Activated CD8-positive, alpha-beta memory T cell treated with anti-CD3 and anti-CD28 coated beads for 48 hours (primary cell): Measurements from ENCODE around the gene RAB40C.

ENCODE experiments used
- DNase-seq, 3 experiments: peaks; one replicate each; pipeline ENCODE4 v3.0.0-alpha.2; 2020; ENCODE audit warnings: low read depth in 2 of 3, low spot score in 2 of 3

RAB40C gene

DNA sequence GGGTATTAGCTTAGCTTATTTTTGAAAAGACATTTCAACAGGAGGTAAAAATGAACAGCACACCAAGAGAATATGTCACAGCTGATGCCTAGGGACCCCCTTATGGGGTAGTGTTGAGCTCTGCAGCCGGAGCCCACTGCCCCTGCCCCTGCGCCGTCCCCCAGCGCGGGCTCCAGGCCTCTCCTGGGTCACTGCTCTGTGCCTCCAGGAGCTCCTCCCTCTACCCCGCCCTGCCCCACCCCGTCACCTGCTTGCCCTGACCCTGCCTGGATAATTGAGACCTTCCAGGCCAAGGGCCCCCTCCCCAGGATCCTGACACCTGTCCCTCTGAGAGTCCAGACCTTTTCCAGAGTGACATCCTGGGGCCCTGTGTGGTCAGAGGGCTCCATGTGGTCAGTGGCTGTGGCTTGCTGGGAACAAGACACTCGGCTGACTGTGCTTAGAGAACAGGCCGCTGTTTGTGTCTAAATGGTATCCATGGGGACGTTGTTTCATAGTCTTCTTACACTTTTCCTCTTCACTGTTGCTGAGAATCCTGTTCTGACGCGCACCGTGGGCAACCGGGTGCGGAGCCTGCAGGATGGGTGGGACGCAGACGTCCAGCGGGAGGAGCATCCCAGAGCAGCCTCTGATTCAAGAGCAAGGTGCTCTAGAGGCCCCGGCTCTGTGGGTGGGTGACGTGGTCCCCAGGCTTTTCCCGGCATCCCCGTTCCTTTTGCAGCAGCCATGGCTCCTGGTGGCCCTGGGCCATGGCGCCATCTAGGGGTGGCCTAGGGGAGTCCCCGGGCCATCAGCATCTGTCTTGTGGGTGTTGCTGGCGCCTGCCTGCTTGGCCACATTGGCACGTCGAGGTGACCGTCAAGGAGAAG, 20.9 kb downstream of the RAB40C start:
- peak in 1 of 3 experiments; percentile 50 for DNase-seq

DNA sequence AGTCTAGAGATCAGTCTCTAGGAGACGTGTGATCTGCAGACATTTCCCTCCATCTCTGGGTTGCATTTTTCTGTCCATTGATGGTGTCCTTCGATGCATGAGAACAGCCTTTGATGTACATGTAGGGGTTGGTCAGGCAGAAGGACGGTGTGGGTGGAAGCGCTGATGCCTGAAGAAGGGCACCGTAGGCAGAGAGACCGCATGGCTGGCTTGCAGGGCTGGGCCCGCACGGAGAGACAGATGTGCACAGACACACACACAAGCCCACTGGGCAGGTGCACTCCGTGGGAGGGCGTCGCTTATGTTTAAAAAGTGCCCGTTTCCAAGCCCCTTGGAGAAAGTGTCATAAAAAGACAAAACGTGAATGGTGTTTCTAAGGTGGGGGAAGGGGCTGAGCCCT, 25.3 kb downstream of the RAB40C start:
- no peak for DNase-seq

DNA sequence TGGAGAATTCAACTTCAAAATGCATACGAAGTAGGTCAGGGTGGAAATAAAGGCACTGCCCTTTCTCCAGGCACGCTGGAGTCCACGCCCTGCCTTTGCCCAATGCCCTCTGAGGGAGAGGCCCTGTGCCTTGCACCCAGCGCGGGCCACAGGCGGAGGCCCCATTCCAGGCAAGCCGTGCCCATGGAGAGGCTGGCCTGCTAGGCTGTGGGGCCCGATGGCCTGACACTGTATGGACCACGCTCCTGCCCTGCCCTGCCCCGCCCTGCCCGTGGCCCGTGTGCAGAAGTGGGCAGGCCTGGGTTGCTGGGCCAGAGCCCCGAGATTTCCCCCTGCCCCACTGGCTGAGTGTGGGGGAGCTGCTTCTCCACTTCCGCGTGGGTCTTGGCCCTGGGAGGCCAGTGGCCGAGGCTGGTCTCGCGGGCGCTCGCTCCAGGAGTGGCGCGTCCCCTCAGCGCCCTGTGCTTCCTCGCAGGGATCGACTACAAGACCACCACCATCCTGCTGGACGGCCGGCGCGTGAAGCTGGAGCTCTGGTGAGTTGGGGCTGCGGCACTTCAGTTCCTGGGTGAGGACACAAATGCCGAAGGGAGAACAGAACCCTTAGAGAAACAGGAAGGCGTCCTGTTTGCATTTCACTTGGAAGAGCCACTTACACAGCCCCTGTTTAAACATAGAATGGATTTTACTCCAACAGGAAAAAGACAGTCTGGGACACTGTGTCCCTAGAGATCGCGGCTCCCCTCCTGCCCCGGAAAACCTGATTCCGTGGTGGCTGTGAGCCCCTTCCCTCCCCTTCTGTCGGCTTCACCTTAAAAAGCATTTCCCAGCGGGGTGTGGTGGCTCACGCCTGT, 27.1 kb downstream of the RAB40C start:
- DNase-seq = no peak

DNA sequence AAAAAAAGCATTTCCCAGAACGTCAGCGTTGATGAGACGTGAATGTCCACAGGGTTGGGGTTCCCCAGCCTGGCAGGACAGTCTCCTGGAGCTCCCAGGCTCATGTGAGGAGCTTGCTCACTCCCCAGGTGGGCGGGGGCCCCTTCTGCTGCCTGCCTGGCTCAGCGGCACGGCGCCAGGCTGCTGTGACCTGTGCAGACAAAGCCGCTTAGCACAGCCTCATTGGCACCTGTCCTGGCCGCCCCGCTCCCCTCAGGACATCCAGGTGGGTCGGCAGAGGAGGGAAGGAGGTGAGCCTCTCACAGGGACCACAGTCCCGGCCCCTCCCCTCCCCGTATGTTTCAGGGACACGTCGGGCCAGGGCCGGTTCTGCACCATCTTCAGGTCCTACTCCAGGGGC, 28.0 kb downstream of the RAB40C start:
- DNase-seq = no peak

DNA sequence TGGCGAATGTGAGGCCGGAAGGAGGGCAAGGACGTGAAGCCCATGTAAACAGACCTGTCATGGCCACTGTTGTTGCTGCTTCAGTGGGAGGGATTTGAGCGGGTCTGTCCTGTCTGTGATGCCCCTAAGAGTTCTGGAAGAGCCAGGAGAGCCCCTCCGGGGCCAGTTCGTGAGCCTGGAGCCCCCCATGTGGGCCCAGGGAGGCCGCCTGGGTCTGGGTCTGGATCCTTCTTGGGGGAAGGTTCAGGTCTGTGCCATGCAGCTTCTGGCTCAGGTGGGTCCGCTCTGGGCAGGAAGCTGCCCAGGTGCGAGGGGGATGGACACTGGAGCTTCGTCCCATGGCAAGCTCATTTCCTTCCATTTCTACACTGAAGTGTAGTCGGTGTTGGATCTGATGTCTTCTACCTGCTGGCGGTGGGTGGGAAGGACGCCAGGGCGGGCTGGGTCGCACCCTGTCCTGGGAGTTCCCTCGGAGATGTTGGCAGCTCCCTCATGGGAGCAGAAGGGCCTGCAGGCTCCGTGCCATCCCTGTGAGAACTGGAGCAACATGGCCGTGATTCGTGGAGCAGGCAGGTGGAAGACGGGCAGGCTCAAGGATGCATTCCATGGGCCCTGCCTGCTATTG, 29.7 kb downstream of the RAB40C start:
- no peak for DNase-seq

DNA sequence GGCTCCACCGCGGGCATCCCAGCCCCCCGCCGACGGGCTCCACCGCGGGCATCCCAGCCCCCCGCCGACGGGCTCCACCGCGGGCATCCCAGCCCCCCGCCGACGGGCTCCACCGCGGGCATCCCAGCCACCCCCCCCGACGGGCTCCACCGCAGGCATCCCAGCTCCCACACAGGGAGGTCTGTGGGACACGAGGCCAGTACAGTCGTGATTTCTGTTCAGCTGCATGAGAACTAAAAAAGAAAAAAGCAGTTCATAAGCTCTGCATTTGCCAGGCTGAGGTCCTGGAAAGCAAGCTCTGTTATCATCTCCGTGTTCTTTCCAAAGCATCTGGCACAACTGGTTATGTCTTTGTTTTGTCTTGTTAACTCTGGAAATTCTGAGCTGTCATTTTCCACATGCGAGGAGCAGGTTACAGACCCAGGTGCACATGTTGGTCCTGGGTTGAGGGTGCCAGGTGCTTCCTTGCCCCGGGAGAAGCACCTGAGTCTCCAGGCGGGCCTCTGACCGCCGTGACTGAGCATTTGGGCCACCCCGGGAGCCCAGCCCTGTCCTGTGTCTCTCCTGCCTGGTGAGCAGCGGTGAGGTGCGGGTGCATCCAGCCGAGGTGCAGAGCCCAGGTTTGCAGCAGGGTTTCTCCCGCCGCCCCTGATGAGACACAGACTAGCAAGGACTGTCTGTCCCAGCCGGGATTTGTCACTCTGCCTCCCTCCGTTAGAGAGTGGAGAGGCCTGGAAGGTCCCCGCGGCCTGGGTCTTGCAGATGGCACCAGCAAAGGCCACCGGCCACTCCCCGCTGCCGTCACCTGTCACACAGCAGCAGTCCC, 31.0 kb downstream of the RAB40C start:
- no peak for DNase-seq

DNA sequence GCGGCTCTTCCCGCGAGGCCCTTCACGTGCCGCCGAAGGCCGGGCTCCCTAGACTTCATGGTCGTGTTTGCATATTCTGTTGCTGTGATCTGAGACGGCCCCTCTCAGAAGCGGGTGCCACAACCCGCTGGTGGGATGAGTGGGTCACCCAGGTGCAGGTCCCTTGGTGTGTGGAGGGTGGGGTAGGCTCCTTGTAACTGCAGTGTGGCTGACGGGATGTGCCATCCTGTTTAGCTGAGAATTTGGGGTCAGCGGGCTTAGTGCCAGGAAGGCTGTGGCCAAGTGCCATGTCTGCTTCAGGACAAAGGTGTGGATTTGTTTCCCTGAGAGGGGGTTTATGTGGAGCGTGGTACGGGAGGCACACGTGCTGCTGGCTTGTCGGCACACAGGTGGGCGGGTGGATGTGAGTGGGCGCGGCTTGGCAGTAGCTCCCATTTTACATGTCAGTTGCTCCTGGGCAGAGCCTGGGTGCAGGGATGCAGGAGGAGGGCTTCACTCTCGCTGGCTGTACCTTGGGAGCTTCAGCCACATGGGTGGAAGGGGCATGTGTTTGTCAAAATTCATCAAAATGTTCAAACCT, 31.8 kb downstream of the RAB40C start:
- DNase-seq = no peak

DNA sequence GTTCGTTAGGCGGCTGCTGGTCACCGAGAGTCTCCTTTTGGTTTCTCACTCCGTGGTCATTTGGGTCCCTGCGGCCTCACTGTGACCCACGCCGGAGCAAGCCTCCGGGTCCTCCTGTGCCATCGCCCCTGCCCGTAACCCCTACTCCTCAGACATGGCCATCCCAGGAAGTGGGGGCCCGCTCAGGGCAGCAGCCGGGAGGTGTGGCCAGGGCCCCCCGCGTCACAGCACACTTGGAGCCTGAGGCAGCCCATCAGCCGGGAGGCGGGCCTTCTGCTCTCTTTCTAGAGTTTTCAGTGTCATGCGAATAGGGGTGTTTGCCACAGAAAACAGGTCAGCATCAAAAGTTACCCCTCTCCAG, 33.0 kb downstream of the RAB40C start:
- DNase-seq = no peak

DNA sequence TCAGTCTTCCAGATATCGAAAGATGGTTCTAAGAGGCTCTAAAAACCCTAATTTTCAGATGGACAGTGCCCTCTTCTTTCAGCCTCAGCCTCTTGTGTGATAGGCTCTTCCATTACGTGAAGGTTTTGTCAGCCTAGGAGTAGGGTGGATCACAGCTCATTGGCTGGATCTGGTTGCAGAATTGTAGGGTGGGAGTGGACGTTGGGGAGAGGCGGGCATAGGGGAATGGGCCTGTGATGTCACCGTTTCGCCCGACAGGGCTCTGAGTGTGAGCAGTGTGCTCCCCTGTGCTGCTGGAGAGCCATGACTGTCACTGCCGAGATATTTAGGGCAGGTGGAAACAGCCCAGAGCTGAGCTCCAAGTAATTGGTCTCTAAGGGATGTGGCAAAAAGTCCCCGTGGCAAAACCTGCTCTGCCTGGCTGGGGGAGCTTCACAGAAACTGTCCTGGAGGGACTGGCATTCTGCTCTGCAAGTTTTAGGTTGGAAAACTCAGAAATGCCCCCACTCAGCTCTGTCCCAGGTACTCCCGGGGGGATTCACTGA, 34.7 kb downstream of the RAB40C start:
- DNase-seq = no peak

DNA sequence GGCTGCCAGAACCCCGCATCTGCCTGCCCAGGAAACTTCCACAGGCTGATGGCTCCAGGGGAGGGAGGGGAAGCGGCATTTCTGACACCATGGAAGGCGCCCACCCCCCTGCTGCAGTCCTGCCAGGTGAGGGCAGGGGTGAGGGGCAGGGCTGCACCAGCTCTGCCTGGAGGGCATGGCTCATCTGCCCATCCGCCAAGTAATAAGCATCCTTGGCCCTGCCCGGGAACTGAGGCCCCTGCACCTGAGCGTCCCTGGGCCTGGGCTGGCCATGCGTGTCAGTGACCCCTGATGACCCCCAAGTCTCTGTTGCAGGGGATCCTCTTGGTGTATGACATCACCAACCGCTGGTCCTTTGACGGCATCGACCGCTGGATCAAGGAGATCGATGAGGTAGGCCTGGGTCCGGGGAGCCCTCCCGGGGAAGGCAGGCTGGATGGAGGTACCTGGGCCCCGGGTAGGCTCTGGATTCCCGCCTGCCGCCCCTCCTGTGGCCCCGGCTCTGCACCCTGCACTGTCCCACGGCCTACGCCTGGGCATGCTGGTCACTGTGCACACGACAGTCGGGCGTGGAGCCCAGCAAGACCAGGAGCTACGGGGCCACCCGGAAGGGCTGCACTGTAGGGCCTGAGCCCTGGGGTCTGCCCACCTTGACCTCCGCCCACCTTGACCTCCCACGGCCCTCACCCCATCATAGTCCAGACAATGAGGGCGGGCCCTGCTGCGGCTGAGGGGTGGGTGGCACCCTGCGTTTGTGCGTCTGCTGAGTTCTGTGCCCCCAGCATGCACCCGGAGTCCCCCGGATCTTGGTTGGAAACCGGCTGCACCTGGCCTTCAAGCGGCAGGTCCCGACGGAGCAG, 35.5 kb downstream of the RAB40C start:
- DNase-seq = no peak

DNA sequence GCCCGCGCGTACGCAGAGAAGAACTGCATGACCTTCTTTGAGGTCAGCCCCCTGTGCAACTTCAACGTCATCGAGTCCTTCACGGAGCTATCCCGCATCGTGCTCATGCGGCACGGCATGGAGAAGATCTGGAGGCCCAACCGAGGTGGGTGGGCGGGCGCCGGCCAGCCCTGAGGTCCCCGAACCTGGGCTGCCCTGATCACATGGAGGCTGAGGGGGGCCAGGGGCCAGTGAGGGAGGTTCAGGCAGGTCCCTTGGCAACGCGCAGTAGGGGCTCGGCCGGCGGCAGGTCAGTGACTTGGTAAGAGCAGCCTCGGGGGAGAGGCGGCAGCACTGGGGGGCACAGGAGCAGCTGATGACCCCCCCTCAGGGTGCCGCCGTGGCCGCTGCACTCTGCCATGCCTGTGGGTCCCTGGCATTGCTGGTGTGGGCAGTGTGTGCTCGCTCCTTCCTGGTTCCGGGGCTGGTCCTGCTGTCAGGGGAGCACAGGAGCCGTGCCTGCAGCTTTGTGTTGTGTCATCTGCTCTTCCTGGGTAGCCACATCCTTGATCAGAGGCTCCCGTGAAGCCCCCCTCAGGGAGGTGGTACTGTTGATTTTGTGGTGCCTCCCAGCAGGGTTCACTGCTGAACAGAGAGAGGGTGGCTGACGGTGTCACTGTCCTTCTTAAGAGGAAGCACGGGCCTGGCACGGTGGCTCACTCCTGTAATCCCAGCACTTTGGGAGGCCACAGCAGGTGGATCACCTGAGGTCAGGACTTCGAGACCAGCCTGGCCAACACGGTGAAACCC, 36.3 kb downstream of the RAB40C start:
- no peak for DNase-seq

DNA sequence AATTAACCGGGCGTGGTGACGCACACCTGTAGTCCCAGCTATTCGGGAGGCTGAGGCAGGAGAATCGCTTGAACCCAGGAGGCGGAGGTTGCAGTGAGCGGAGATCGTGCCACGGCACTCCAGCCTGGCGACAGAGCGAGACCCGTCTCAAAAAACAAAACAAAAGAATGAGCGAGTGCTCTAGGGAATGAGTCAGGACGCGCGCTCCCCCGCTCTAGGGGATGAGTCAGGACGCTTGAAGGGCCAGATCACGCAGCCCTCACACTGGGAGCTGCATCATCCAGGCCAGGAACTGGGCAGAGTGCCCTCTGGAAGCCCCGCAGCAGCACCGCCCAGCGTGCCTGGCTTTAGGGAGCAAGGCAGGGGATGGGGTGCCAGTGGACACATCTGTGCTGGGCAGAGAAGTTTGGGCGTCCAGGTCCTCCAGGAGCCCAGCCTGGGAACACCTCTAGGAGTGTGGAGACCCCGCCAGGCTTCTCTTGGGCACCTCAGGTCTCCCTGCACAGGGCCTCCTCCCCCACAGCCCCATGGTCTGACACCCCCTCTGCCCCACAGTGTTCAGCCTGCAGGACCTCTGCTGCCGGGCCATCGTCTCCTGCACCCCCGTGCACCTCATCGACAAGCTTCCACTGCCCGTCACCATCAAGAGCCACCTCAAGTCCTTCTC, 37.1 kb downstream of the RAB40C start:
- DNase-seq = no peak

DNA sequence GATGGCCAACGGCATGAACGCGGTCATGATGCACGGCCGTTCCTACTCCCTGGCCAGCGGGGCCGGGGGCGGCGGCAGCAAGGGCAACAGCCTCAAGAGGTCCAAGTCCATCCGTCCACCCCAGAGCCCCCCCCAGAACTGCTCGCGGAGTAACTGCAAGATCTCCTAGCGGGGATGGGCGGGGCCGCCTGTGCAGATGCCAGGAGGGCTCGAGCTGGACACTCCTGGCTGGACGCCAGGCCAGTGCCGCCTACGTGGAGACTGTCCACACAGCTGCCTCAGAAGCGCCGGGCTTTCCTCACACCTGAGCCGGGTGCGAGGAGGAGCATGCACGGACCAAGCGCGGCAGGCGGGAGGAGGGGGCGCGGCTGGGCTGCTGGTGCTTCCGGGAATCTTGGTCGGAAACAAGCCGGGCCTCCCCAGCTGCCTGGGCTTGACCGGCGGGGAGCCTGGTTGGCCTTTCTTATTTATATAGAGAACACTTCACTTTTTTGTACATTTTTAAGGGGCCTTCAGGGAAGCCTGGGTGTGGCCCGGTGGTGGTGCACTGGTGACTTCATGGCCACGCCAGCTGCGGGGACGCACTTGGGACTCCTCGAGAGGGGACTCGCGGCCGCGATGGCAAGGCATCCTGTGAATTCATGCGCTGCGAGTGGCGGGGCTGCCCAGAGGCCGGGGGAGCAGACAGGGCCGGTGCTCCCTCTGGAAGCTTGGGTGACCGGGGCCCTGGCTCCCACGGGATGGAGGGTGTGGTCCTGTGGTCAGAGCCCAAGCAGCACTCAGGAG, 37.8 kb downstream of the RAB40C start:
- no peak for DNase-seq

DNA sequence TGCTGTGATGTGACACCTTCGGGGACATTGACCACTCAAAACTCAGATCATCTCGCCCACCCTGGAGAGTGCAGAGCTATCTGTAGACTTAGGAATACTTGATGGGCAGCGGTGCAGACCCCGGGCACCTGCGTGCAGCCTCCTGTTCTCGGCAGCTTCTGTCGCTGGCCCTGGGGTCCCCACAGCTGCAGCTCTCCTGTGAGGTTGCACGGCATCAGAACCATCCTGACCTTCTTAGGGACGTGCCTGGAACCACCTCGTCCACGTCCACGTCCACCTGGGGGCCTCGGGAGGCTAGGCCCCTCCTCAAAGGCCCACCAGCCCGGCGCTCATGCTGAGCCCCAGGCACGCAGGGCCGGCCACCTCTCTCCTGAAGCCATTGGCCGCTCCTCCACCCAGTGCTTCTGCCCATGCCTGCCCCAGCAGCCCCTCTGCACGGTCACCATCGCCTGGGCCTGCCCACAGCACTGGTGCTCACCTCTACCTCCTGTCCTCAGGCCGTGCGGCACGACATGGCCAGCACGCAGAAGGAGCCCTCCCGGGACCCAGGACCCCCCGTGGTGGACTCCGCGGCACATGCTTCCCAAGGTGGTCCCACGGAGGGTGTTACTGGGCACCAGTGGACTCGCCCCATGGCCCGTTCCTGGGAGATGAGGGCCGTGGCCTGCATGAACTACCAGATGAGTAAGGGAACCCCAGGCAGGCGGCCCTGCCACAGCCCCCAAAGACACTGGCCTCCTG, 38.6 kb downstream of the RAB40C start:
- no peak for DNase-seq

DNA sequence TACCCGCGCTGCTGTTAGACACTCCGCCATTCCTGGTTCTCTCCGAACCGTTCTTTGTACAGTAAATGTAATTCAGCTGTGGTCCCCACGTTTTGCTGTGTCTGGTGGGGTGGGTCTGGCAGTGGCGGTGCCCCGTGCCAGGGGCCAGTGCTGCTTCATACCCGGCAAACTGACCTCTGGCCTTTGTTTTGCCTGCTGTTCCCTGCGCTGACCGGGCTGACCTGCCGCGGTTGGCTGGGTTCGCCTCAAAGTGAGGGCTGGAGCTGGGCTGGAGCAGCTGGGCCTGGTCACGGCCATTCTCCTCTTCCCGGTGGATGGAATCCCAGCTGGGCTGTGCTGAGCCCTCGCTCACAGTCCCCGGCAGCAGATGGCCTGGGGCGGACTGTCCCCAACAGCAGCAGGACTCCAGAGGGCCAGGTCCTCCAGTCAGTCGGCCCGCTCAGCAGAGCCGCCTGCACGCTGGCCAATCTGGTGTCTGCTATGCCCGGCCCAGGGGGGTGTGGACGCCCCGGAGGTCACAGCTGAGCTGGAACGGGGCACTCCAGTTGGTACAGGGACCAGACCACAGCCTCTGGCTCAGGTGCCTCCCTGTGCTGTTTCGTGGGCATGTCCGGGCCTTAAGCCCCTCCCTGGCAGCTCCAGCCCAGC, 39.4 kb downstream of the RAB40C start:
- DNase-seq = no peak

DNA sequence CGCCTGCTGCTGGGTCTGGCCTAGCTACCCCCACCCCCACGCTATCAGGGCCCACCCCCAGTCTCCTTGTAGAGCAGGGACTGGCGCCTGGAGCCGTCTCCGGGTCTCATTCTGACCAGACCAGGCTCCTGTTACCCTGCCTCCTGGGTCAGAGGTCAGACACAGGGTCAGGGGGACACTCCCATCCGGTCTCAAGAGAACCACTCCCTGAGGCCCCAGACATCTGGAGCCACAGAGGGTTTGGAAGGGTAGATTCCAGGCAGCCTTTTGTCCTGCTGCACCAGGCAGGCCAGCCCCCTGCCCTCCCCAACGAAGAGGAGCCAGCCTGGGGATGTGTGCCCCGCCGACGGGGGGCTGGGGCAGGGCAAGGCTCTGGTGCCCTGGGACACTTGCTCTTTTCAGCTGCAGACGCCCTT, 40.0 kb downstream of the RAB40C start:
- no peak for DNase-seq
